D721Med (cell line): ENCODE measurements around the gene NAALADL2.

ENCODE experiments used
- DNase-seq: peaks from one replicate; pipeline ENCODE4 v3.0.0; 2011; ENCODE audit warnings: low spot score; ENCODE audit not compliant: insufficient read length
- FAIRE-seq: peaks from 2 replicates; lab custom pipeline; 2011; peaks lifted over from hg19 to GRCh38; lab: Jason Lieb, UNC
- TF ChIP-seq, protein P1 (sequence below): IDR thresholded peaks from 2 replicates; pipeline ENCODE4 v1.5.1; 2012; ENCODE audit warnings: mild to moderate bottlenecking, control low read depth; ENCODE audit not compliant: insufficient read depth; ENCODE audit errors: missing control alignments

Gene NAALADL2

DNA sequence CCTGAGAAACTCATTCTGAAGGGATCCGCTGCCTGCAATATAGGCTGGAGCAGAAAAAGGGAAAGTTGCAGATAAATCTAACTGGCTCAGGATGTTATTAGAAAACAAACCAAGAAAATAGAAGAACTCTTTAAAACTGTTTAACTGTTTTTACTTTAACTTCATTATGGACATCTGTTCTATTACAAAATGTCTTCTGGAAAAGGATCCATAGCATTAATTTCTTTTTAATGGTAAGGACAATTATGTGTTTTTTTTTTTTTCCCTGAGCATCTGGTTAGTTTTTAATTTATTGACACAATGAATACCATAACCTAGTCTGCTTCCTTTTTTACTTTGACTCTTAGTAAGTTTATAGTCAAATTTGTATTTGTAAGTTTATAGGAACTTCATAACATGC lies 239.5 kb downstream of the NAALADL2 start:
- DNase-seq = no peak
- TF ChIP-seq, protein P1, sequence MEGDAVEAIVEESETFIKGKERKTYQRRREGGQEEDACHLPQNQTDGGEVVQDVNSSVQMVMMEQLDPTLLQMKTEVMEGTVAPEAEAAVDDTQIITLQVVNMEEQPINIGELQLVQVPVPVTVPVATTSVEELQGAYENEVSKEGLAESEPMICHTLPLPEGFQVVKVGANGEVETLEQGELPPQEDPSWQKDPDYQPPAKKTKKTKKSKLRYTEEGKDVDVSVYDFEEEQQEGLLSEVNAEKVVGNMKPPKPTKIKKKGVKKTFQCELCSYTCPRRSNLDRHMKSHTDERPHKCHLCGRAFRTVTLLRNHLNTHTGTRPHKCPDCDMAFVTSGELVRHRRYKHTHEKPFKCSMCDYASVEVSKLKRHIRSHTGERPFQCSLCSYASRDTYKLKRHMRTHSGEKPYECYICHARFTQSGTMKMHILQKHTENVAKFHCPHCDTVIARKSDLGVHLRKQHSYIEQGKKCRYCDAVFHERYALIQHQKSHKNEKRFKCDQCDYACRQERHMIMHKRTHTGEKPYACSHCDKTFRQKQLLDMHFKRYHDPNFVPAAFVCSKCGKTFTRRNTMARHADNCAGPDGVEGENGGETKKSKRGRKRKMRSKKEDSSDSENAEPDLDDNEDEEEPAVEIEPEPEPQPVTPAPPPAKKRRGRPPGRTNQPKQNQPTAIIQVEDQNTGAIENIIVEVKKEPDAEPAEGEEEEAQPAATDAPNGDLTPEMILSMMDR = no peak
- FAIRE-seq = no peak

DNA sequence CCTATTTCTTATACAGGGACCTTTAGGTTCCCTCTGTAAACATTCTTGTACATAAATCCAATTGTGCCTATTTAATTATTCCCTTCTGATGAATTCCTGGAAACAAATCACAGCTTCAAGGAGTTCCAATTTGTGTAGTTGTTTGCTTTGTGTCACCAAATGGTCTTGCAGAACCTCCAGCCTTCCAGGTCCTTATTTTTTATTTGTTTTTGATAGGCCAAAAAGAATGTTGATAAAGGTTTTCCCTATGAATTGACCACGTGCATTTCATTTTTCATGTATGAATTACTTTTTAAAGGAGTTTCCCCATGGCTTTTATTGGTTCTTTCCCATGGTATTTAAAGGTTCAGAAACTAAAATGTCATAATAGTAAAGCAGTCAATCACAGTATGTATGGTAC lies 243.0 kb downstream of the NAALADL2 start:
- FAIRE-seq (no peak), DNase-seq (no peak)
- TF ChIP-seq, protein P1 = no peak

DNA sequence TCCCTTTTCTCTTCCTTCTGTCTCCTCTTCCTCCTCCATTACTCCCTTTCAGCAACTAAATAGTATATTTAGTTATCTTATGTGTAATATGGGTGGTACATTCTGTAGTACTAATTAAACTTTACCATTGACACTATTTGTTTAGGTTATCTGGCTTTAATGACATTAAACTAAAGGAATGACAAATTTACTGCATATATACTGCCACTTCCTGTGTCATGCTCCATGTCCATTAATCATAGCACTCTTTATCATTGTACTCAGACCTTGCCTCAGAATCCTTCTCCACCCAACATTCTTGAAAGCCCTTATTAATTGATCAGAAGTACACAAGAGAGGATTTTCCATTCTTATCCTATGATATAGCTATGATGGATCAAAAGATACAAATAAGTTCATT lies 244.2 kb downstream of the NAALADL2 start:
- TF ChIP-seq, protein P1 = no peak
- no peak for FAIRE-seq

DNA sequence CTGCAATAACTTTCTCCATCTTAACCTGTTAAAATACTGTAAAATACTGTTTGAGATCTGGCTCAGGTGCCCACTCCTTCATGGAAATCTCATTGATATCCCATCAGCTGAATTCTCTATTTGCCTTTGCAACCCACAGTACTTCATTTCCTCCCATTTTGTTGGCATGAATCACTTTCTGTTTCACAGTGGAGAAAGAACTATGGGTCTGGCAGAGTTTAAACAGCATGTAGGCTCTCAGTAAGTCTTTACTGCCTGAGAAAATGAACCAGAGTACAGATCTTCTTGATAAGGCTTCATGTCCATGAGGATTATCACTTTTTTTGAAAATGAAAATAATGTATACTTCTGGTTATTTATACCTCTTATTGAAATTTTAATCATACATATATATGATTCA lies 245.9 kb downstream of the NAALADL2 start:
- TF ChIP-seq, protein P1 = no peak
- no peak for DNase-seq
- FAIRE-seq = no peak

More for the DNA sequence above, 244.2 kb downstream of the NAALADL2 start:
- no peak for DNase-seq

DNA sequence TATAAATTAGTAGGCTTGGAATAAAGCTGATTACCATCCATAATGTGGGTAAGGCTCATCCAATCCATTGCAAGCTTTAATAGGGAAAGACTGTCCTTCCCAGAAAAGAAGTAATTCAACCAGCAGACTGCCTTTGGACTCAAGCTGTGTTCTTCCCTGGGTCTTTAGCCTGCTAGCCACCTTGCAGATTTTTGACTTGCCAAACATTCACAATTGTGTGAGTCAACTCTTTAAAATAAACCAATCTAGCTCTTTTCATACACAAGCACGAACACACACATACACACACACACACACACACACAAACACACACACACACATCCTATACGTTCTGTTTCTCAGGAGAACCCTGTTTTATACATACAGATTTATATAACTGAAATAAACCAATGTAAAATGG lies 248.1 kb downstream of the NAALADL2 start:
- no peak for DNase-seq
- FAIRE-seq = no peak

DNA sequence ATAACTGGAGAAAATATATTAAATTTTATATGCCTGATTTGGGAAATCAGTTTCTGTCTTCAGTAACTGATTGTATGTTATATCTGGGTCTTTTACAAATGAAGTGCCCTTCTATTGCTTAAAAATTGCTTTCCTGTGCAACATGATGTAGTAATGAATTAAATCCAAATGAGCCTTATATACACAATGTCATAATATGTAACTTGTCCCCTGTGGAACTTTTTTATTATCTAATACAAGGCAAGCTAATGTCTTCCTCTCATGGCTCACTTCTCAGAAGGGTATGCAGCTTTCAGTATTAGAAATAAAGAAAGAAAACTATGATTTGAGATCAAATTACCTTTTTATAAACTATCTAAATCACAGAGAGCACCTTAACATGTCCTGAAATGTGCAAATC lies 248.9 kb downstream of the NAALADL2 start:
- FAIRE-seq = peak; percentile 21
- TF ChIP-seq, protein P1 = no peak
- no peak for DNase-seq

More for the DNA sequence above, 248.1 kb downstream of the NAALADL2 start:
- TF ChIP-seq, protein P1 = no peak

DNA sequence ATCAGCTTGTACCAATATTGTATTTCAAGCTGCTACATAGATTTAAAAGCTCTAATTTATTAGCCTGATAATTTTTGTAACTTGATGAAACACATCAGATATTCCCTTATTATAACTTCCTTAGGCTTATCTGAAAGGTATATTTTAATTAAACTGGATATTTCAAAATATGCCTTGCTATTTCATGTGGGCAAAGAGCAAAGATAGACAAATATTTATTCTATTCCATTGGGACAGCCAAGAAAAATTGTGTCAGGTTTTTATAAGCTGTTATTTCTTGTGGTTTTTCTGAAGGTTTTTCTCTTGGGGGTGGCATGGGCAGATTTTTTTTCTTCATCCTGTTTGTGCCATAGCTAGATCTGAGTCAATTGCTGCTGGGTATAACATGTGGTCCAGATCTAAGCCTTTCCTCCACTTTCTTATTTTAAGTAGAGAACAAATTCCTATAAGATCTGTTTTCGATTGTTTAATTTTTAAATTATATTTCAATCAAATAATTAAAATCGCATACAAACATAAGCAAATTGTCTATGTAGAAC lies 249.5 kb downstream of the NAALADL2 start:
- DNase-seq = no peak
- no peak for FAIRE-seq
- TF ChIP-seq, protein P1 = no peak
